Activated CD4-positive, alpha-beta T cell treated with anti-CD3 and anti-CD28 coated beads for 1 hour (primary cell): ENCODE results near the gene FAM13B.

Experiments
- DNase-seq: peaks from one replicate; pipeline ENCODE4 v3.0.0-alpha.2; 2020

The FAM13B gene

GRCh38 chr5:137888863-137889759 is 143.8 kb downstream of the FAM13B start, which contains the start of gene PKD2L2:
PKD2L2 (plus strand) TSS chr5:137889457; CDS start chr5:137889492, 35 bp downstream.
- peak; percentile 75 for DNase-seq

- no peak for DNase-seq
Observed at GRCh38 chr5:137888466-137888862, 144.4 kb downstream of the FAM13B start.
